HG02571 (cell line): Measurements from ENCODE around the gene WDR93.
"Not testable (repeated sequence)": the region's sequence is repeated elsewhere in the genome, so short reads cannot be mapped to it uniquely, and the experiment has no call there.

Experiments used
- ATAC-seq: cut with Tn5 transposase; IDR thresholded peaks from one replicate; pipeline ENCODE4 v1.9.1; 2021; ENCODE audit warnings: mild to moderate bottlenecking, moderate library complexity; ENCODE audit not compliant: unreplicated experiment

Gene WDR93

DNA sequence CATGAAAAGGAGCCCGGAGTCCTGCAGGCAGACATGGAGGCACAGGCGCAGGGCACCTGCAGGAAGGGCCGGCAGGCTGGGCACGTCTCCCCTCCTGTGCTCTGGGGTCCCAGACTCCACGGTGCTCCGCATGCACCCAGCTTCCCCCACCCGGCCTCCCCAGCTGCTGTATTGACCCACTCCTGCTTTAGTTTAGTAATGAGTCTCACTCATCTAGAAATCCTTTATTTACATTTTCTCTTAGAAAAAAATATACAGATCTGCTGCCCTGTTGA, 94.0 kb downstream of the WDR93 start:
- no peak for ATAC-seq

DNA sequence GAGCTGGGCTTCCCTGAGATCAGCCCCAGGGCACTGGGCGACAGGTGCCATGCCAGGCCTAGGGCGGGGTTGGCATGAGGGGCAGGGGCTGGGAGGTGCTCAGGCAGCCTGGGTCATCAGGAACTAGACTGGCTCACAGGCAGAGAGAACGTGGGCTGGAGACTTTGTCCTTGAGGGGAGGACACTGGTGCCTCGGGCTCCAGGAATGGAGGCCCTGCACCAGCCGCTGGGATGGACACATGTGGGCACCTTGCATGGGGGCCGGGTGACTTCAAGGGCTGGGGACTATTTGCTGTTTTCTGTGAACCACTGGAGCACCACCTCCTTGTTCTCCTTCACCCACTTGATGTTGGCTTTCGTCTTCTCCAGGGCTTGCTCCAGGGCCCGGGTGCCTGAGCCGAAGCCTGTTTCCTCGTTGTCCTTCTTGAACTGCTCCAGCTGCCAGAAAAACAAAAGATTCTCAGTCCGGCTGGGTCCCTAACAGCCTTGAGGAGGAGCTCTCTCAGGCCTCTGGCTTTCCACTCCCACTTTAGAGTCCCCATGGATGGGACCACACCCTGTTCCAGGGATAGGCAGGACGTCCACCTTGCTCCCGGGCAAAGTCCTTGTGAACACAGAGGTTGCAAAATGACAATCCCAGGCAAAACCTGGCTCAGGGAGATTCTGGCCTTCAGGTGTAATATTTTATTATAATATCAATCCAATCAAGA, 94.6 kb downstream of the WDR93 start:
- no peak for ATAC-seq

DNA sequence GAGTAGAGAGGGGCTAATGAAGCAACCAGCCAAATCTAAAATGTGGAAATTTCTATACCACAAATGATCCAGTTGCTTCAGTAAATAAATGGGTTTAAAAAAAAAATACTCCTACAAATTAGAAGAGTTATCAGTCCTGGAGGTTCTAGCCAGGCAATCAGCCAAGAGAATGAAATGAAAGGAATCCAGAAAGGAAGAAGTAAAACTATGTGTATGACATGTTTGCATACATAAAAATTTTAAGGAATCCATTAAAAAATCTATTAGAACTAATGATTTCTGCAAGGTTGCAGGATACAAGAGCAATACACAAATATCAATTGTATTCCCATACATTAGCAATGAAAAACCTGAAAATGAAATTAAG, 95.1 kb downstream of the WDR93 start:
- ATAC-seq: no peak

DNA sequence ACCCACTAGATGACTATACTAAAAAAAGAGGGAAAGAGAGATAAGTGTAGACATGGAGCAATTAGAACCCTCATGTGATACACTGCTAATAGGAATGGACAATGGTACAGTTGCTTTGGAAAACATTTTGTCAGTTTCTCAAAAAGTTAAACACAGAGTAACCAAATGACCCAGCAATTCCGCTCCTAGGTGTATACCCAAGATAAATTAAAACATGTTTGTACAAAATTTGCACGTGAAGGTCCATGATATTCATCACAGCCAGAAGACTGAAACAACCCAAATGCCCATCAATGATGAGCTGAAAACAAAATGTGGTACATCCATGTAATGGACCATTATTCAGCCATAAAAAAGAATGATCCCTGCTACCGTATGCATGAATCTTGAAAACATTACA, 97.3 kb downstream of the WDR93 start:
- no peak for ATAC-seq

DNA sequence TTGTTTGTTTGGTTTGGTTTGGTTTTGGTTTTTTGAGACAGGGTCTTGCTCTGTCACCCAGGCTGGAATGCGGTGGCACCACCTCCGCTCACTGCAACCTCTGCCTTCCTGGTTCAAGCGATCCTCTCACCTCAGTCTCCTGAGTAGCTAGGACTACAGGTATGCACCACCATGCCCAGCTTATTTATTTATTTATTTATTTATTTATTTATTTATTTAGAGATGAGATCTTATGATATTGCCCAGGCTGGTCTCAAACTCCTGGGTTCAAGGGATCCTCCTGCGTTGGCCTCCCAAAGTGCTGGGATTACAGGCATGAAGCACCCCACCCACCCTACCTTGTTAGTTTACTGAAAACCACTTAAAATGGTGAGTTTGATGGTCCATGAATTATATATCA, 98.0 kb downstream of the WDR93 start:
- not testable (repeated sequence) for ATAC-seq

DNA sequence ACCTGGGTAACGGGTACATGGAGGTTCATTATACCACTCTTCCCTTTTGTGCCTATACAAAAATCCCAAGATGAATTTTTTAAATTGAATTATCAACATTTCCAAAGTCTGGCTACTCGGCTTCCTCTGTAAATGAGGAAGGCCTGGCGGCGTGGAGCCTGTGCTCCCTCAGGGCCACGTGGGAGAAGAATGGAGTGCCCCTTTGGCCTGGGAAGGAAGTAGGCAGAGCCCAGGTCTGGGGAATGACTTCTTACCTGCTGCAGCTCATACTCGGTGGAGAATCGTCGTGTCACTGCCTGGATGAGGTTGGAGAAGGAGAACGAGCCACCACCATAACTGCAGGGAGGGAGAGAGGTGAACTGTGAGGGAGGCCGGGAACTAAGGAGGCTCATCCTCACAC, 99.6 kb downstream of the WDR93 start:
- no peak for ATAC-seq

DNA sequence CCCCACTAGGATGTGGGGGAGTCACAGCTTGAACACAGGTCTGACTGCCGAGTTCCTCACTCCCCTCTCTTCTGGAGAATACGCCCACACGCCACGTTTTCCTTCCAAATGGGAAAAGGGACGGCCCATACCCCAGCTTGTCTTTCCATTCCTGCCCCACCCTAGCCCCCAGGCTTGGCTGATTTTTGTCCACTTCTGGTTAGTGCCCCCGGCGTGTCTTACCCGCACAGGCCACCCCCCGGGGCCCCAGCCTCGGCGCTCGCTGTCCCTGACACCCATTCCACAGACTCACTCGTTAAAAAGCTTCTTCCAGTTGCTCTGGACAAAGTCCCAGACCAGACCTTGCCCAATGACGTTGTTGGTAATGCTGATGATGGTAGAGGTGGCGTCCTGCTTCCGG, 100.0 kb downstream of the WDR93 start:
- no peak for ATAC-seq

DNA sequence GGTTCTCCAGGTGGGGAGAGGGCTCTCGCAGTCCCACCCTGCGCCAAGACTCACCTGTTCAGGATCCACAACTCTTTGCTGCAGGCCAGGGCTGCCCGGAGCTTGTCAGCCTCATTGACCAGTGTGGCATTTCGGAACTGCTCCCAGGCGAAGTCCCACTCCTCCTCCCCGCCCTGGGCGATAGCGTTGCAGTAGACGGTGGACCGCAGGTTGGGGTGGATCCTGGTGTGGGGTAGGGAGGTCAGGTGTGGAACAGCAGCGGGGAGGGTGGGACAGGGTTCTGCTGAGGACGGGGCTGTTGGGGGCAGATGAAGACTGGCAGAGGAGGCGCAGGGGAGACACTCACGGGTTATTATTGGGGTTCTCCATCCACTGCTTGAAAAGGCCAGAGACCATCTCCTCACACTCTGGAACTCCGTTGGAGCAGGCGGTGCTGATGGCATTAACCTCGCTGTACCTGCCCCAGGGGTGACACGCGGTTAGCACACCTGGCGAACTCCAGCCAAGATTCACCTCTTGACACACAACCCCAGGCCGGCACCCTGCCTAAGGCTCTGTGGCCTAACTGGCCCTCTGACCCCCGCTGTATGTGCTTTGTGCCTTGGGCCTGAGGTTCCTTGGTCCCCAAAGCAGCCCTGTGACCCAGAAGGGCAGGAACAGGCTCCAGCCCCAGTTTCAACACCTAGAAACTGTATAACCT, 101.6 kb downstream of the WDR93 start:
- no peak for ATAC-seq
